Fibroblast of mammary gland (primary cell): ENCODE measurements around the gene CNTLN.

Experiments used
- DNase-seq: peaks from one replicate; pipeline ENCODE4 v3.0.0-alpha.2; 2010; ENCODE audit warnings: low read depth
- H3K4me3 ChIP-seq: 2 replicates; pipeline ENCODE4 v1.5.1; 2011; ENCODE audit warnings: low read depth, mild to moderate bottlenecking, low read length, moderate library complexity; ENCODE audit not compliant: control insufficient read depth
- CTCF ChIP-seq: conservative IDR thresholded peaks from 2 replicates; pipeline ENCODE4 v1.5.1; 2011; ENCODE audit warnings: low read depth, low read length, inconsistent platforms; ENCODE audit not compliant: control insufficient read depth, insufficient read depth

CNTLN gene

GRCh38 chr9:17134396-17135294 is at the start of gene CNTLN:
TSS of gene CNTLN (plus strand) at chr9:17135040. CDS start at chr9:17135066, 26 bp downstream.
- peak within 1 kb of the TSS; percentile 93 for H3K4me3 ChIP-seq
- TF ChIP-seq CTCF: no peak
- peak; percentile 90 for DNase-seq

GRCh38 chr9:17088566-17088965 is 46.3 kb upstream of the CNTLN start:
- H3K4me3 ChIP-seq: no peak overlapping the region
- no peak for DNase-seq
- TF ChIP-seq CTCF: no peak

GRCh38 chr9:17090041-17090440 is 44.8 kb upstream of the CNTLN start:
- H3K4me3 ChIP-seq: no peak overlapping the region
- peak; percentile 18 for DNase-seq
- TF ChIP-seq CTCF: no peak

- peak; percentile 66 for DNase-seq
- TF ChIP-seq CTCF: peak; percentile 46
- no peak overlapping the region for H3K4me3 ChIP-seq
These were observed 18.4 kb upstream of the CNTLN start for GRCh38 chr9:17116400-17116837.

GRCh38 chr9:17117372-17117771 is 17.5 kb upstream of the CNTLN start:
- no peak for DNase-seq
- H3K4me3 ChIP-seq: no peak overlapping the region
- TF ChIP-seq CTCF: no peak

- TF ChIP-seq CTCF: no peak
- no peak for DNase-seq
- no peak overlapping the region for H3K4me3 ChIP-seq
These were observed 14.6 kb upstream of the CNTLN start for GRCh38 chr9:17120203-17120602.
